NT2/D1 (cell line): Measurements from ENCODE around the gene FIGNL1.

Source experiments
- SUZ12 ChIP-seq: IDR thresholded peaks from 2 replicates; pipeline ENCODE4 v1.6.1; 2011; ENCODE audit not compliant: insufficient read length, insufficient read depth; ENCODE audit errors: extremely low read depth
- YY1 ChIP-seq: IDR thresholded peaks from 2 replicates; pipeline ENCODE4 v1.6.1; 2011; ENCODE audit not compliant: insufficient read length, insufficient read depth
- ZNF274 ChIP-seq: IDR thresholded peaks from 2 replicates; pipeline ENCODE4 v1.6.1; 2011; ENCODE audit warnings: mild to moderate bottlenecking, low read depth, low read length

DNA sequence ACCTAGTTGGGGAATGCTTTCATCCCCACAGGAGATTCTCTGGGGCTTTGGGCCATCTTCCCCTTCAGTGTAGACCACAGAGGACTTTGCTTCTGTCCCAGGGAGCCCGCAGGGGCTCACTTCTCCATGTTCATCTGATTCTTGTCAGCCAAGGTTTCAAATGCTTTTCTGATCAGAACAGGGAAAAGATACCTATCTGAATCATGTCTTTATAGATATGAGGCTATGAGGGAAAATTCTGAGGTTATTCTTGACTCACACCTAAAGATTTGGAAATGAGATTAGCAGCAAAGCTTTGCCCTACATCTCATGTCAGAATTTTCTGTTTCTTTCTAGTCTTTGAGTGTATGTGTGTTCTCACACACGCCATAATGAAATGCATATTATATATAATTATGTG is 53.3 kb downstream of the FIGNL1 start:
- TF ChIP-seq SUZ12, result no peak
- TF ChIP-seq ZNF274, result no peak
- TF ChIP-seq YY1, result no peak
